IMR-90 (cell line): ENCODE measurements around the gene SLC22A16. TPM values are rescaled to one million over a fixed set of nuclear protein-coding genes. Genes with fewer than 3 reads are reported as not detected.

Source experiments
- ATAC-seq: fragments of 200-7000 bp; cut with Tn5 transposase; 2 replicates; pipeline ENCODE4 v1.9.1; 2020; ENCODE audit warnings: low read depth, mild to moderate bottlenecking, moderate library complexity
- BruUV-seq: library from RNA; stranded (reverse); fragments of 400-500 nt; replicated peaks from 2 replicates; lab custom pipeline; 2021; lab: Mats Ljungman, UMichigan
- CTCF ChIA-PET: fragments of 300-600 bp; formaldehyde crosslinking; extraction: SDS; loops from one replicate; lab custom pipeline; 2021; ENCODE audit warnings: antibody characterized with exemption; lab: Yijun Ruan, JAX
- POLR2A ChIA-PET: fragments of 300-600 bp; sonication (Branson Sonifier 250); formaldehyde crosslinking; loops from one replicate; lab custom pipeline; 2022; ENCODE audit warnings: antibody characterized with exemption; ENCODE audit not compliant: unreplicated experiment; lab: Charles Lee
- DNase-seq: peaks from one replicate; pipeline ENCODE4 v3.0.0; 2013
- H2AFZ ChIP-seq: replicated peaks from 2 replicates; pipeline ENCODE3; 2013; ENCODE audit warnings: low read length, mild to moderate bottlenecking; ENCODE audit not compliant: poor library complexity
- H2AK5ac ChIP-seq: 2 replicates; pipeline ENCODE4 v1.6.1; 2013; ENCODE audit warnings: low read depth, low read length, inconsistent platforms
- H2AK9ac ChIP-seq: replicated peaks from 2 replicates; pipeline ENCODE3; 2013; ENCODE audit warnings: mild to moderate bottlenecking, low read depth, low read length, moderate library complexity; ENCODE audit not compliant: poor library complexity
- H2BK120ac ChIP-seq: 2 replicates; pipeline ENCODE4 v1.6.1; 2013; ENCODE audit warnings: low read depth, low read length, inconsistent platforms
- H2BK15ac ChIP-seq: 3 replicates; pipeline ENCODE4 v1.6.1; 2013; ENCODE audit warnings: low read depth, low read length, inconsistent platforms
- H2BK20ac ChIP-seq: 2 replicates; pipeline ENCODE4 v1.6.1; 2013; ENCODE audit warnings: low read depth, mild to moderate bottlenecking, inconsistent platforms, low read length, moderate library complexity
- H2BK5ac ChIP-seq: 2 replicates; pipeline ENCODE4 v1.6.1; 2013; ENCODE audit warnings: mild to moderate bottlenecking, low read depth, low read length, inconsistent platforms; ENCODE audit not compliant: poor library complexity, severe bottlenecking
- H3K14ac ChIP-seq: replicated peaks from 2 replicates; pipeline ENCODE4 v1.6.1; 2013; ENCODE audit warnings: low read depth, low read length, inconsistent platforms
- H3K18ac ChIP-seq: 2 replicates; pipeline ENCODE4 v1.6.1; 2013; ENCODE audit warnings: low read depth, low read length, control low read depth
- H3K23ac ChIP-seq: 2 replicates; pipeline ENCODE4 v1.6.1; 2013; ENCODE audit warnings: low read depth, low read length, inconsistent platforms
- H3K27ac ChIP-seq: 2 replicates; pipeline ENCODE4 v1.5.1; 2013; ENCODE audit warnings: mild to moderate bottlenecking, control low read depth, low read length; ENCODE audit not compliant: insufficient read depth
- H3K27me3 ChIP-seq: 2 replicates; pipeline ENCODE4 v1.6.1; 2013; ENCODE audit warnings: low read length; ENCODE audit not compliant: control insufficient read depth, insufficient read depth
- H3K36me3 ChIP-seq: 2 replicates; pipeline ENCODE4 v1.6.1; 2013; ENCODE audit warnings: low read length, mixed read lengths; ENCODE audit not compliant: control insufficient read depth, insufficient read depth
- H3K4ac ChIP-seq: 2 replicates; pipeline ENCODE4 v1.6.1; 2013; ENCODE audit warnings: low read depth, low read length, inconsistent platforms
- H3K4me1 ChIP-seq: 2 replicates; pipeline ENCODE4 v1.6.1; 2013; ENCODE audit warnings: low read length, mixed read lengths; ENCODE audit not compliant: control insufficient read depth, insufficient read depth
- H3K4me2 ChIP-seq: 2 replicates; pipeline ENCODE4 v1.6.1; 2013; ENCODE audit warnings: low read depth, mild to moderate bottlenecking, control low read depth, low read length, moderate library complexity
- H3K4me3 ChIP-seq: 2 replicates; pipeline ENCODE4 v1.5.1; 2013; ENCODE audit warnings: low read depth, mild to moderate bottlenecking, control low read depth, low read length, moderate library complexity; ENCODE audit not compliant: insufficient read depth
- H3K56ac ChIP-seq: 2 replicates; pipeline ENCODE4 v1.6.1; 2013; ENCODE audit warnings: low read length, inconsistent platforms; ENCODE audit not compliant: insufficient read depth; ENCODE audit errors: extremely low read depth
- H3K79me1 ChIP-seq, 2 experiments: 2 replicates each; pipeline ENCODE4 v1.6.1; 2013; ENCODE audit warnings: low read length in 2 of 2, inconsistent platforms in 1 of 2, low read depth in 1 of 2
- H3K9ac ChIP-seq: 2 replicates; pipeline ENCODE4 v1.6.1; 2013; ENCODE audit warnings: low read depth, low read length, control low read depth
- H3K9me1 ChIP-seq: 2 replicates; pipeline ENCODE4 v1.6.1; 2013; ENCODE audit warnings: low read length, inconsistent platforms; ENCODE audit not compliant: insufficient read depth
- H3K9me3 ChIP-seq: 2 replicates; pipeline ENCODE4 v1.6.1; 2013; ENCODE audit warnings: low read length; ENCODE audit not compliant: control insufficient read depth, insufficient read depth
- H4K20me1 ChIP-seq: 2 replicates; pipeline ENCODE4 v1.6.1; 2013; ENCODE audit warnings: low read length, inconsistent platforms; ENCODE audit not compliant: insufficient read depth
- H4K5ac ChIP-seq: 2 replicates; pipeline ENCODE4 v1.6.1; 2013; ENCODE audit warnings: mild to moderate bottlenecking, low read depth, low read length, control low read depth
- H4K8ac ChIP-seq, 2 experiments: 2 replicates each; pipeline ENCODE4 v1.6.1; 2013; ENCODE audit warnings: low read depth in 2 of 2, low read length in 2 of 2, control low read depth in 1 of 2, inconsistent platforms in 1 of 2
- H4K91ac ChIP-seq: 2 replicates; pipeline ENCODE4 v1.6.1; 2013; ENCODE audit warnings: low read depth, low read length, inconsistent platforms; ENCODE audit not compliant: insufficient read depth
- FOS ChIP-seq: fragments of 150-350 bp; IDR thresholded peaks from 2 replicates; pipeline ENCODE4 v1.6.1; 2016; ENCODE audit warnings: low read depth, low read length
- MXI1 ChIP-seq: IDR thresholded peaks from 2 replicates; pipeline ENCODE4 v1.6.1; 2012; ENCODE audit warnings: low read depth, mild to moderate bottlenecking, low read length, moderate library complexity, borderline replicate concordance
- WGBS, 2 experiments: methylation state at CpG; one replicate each; pipeline versions ENCODE4 v1.1.5 to v1.1.7; 2013; ENCODE audit warnings: missing lambda C conversion rate in 2 of 2; ENCODE audit not compliant: insufficient read length in 1 of 2; ENCODE audit errors: extremely low coverage in 2 of 2; 5-methylcytosine and 5-hydroxymethylcytosine counted together
- dilution Hi-C: fragments of 300-500 bp; cut with HindIII; formaldehyde crosslinking; loops from one replicate; pipeline ENCODE4 v1.14.3; 2018; ENCODE audit warnings: low sequenced_read_pairs; ENCODE audit not compliant: unreplicated experiment
- in situ Hi-C: fragments of 300-500 bp; cut with MboI; formaldehyde crosslinking; loops from 3 replicates; pipeline ENCODE4 v1.14.3; 2019; ENCODE audit warnings: low sequenced_read_pairs, inconsistent platforms, mixed read lengths
- intact Hi-C: fragments of 100-400 bp; cut with micrococcal nuclease; formaldehyde crosslinking; loops from 2 replicates; pipeline ENCODE4 v1.10.0; 2022
- polyA plus RNA-seq, 3 experiments: library from polyadenylated mRNA; depleted of rRNA; stranded (reverse); fragments of >200 nt; gene quantifications; 2 replicates each; pipeline ENCODE4 v1.2.3, GENCODE V29; 2012; ENCODE audit warnings: low replicate concordance in 1 of 3
- total RNA-seq: library from RNA; depleted of rRNA; stranded (reverse); fragments of >200 nt; gene quantifications from 2 replicates; pipeline ENCODE4 v1.2.3, GENCODE V29; 2012
- TF ChIP-seq, protein P1 (sequence below): conservative IDR thresholded peaks from 2 replicates; pipeline ENCODE4 v1.5.1; 2012; ENCODE audit warnings: mild to moderate bottlenecking, low read depth, low read length, improper control_type of control experiment

SLC22A16 gene
- total and polyA plus RNA-seq, 2 of the 4 experiments (the other 2 are of a cell fraction), result not detected

DNA sequence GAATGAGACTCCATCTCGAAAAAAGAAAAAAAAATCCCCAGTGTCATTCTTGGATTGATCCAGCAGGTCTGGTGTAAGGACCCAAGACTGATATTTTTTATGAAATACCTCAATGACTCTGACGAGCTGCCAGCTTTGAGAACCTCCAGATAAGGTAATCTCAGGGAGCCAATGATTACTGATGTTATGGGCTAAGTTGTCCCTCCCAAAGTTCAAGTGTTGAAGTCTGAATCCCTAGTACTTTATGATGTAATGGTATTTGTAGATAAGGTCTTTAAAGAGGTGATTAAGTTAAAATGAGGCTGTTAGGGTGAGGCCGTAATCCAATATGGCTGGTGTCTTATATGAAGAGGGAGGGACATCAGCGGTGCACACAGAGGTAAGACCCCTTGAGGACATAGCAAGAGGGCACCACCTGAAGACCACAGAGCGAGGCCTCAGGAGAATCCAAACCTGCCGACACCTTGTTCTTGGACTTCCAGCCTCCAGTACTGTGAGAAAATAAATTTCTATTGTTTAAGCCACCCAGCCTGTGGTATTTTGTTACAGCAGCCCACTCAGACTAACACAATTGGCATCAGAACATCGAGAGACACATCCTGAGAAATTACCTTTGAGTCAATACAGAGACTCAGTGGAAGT is 41.3 kb downstream of the SLC22A16 start:
- Histone ChIP-seq H4K5ac (no peak overlapping the region), H2BK15ac (no peak overlapping the region), H2AK9ac (no peak overlapping the region), H3K14ac (no peak overlapping the region), H2AFZ (no peak overlapping the region), H4K91ac (no peak overlapping the region), H3K23ac (no peak overlapping the region), H3K27ac (no peak overlapping the region), H3K56ac (no peak overlapping the region), H3K18ac (no peak overlapping the region), H2BK5ac (no peak overlapping the region), H3K9me1 (no peaks in the 10 kb centered on the region), H2BK120ac (no peak overlapping the region), H3K4ac (no peak overlapping the region), H3K4me3 (no peak overlapping the region), H4K8ac (no peak overlapping the region), H3K9me3 (no peaks in the 10 kb centered on the region), H3K4me1 (no peaks in the 10 kb centered on the region), H3K9ac (no peak overlapping the region), H2BK20ac (no peak overlapping the region), H4K20me1 (no peaks in the 10 kb centered on the region), H3K27me3 (peaks cover 11% of the 10 kb centered on the region; the same call in 1 of the 2 replicates), H2AK5ac (no peak overlapping the region), H3K36me3 (no peaks in the 10 kb centered on the region), H3K79me1 (no peaks in the 10 kb centered on the region), H3K4me2 (no peak overlapping the region)
- ATAC-seq, result no peak
- WGBS, 2 experiments, result no CpG with 5 or more reads among the region's 7 CpGs
- BruUV-seq, result no TSS peak
- TF ChIP-seq MXI1 (no peak), FOS (no peak)
- TF ChIP-seq, protein P1, sequence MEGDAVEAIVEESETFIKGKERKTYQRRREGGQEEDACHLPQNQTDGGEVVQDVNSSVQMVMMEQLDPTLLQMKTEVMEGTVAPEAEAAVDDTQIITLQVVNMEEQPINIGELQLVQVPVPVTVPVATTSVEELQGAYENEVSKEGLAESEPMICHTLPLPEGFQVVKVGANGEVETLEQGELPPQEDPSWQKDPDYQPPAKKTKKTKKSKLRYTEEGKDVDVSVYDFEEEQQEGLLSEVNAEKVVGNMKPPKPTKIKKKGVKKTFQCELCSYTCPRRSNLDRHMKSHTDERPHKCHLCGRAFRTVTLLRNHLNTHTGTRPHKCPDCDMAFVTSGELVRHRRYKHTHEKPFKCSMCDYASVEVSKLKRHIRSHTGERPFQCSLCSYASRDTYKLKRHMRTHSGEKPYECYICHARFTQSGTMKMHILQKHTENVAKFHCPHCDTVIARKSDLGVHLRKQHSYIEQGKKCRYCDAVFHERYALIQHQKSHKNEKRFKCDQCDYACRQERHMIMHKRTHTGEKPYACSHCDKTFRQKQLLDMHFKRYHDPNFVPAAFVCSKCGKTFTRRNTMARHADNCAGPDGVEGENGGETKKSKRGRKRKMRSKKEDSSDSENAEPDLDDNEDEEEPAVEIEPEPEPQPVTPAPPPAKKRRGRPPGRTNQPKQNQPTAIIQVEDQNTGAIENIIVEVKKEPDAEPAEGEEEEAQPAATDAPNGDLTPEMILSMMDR, result no peak
- no peak for DNase-seq
- dilution Hi-C loops, result no loop called here
- ChIA-PET POLR2A (no interaction called here), CTCF (no interaction called here)
- in situ Hi-C loops, result no loop called here
- intact Hi-C loops, result no loop called here
